Endothelial cell of umbilical vein (primary cell): ENCODE data around the gene EFHC1.

Source experiments
- CTCF ChIP-seq, 2 donors: IDR thresholded peaks; 1 replicate in 1 of 2; 2 replicates in 1 of 2; pipeline ENCODE4 v1.5.1; 2011; ENCODE audit warnings: low read length in 2 of 2, mild to moderate bottlenecking in 2 of 2, moderate library complexity in 2 of 2, control low read depth in 1 of 2, inconsistent platforms in 1 of 2, low read depth in 1 of 2; ENCODE audit not compliant: insufficient read depth in 1 of 2; ENCODE audit errors: extremely low read depth in 1 of 2
- EZH2 ChIP-seq: IDR thresholded peaks from 2 replicates; pipeline ENCODE4 v1.6.1; 2012; ENCODE audit warnings: borderline replicate concordance, low read depth, mild to moderate bottlenecking, moderate library complexity, low read length, inconsistent platforms; ENCODE audit not compliant: severe bottlenecking
- FOS ChIP-seq: IDR thresholded peaks from 2 replicates; pipeline ENCODE4 v1.6.1; 2011; ENCODE audit warnings: mild to moderate bottlenecking, low read length, moderate library complexity, borderline replicate concordance; ENCODE audit not compliant: insufficient read depth
- GATA2 ChIP-seq: IDR thresholded peaks from 2 replicates; pipeline ENCODE4 v1.7.0; 2011; ENCODE audit warnings: low read depth, mild to moderate bottlenecking, moderate library complexity, mixed read lengths, low read length; ENCODE audit not compliant: insufficient read length, insufficient read depth
- MAX ChIP-seq: IDR thresholded peaks from 2 replicates; pipeline ENCODE4 v1.6.1; 2011; ENCODE audit not compliant: insufficient read depth, insufficient read length
- MYC ChIP-seq: IDR thresholded peaks from one replicate; pipeline ENCODE4 v1.6.1; 2011; ENCODE audit warnings: mild to moderate bottlenecking, low read depth, low read length
- POLR2A ChIP-seq: IDR thresholded peaks from 2 replicates; pipeline ENCODE4 v1.6.1; 2012; ENCODE audit warnings: low read depth, mild to moderate bottlenecking, control low read depth, low read length
- POLR2AphosphoS5 ChIP-seq: IDR thresholded peaks from 2 replicates; pipeline ENCODE4 v1.6.1; 2012; ENCODE audit warnings: low read depth, mild to moderate bottlenecking, control low read depth, low read length, moderate library complexity; ENCODE audit not compliant: insufficient read depth

- no peak for TF ChIP-seq POLR2AphosphoS5
- TF ChIP-seq CTCF (IDR thresholded peaks at IDR 0.05; ENCODE audit: extremely low read depth in 1 of 2, insufficient read depth in 1 of 2, low read depth in 1 of 2, low read length in 2 of 2) = no peak
- no peak for TF ChIP-seq POLR2A
- no peak for TF ChIP-seq EZH2
- TF ChIP-seq GATA2 = no peak
- no peak for TF ChIP-seq MAX
- no peak for TF ChIP-seq MYC
- TF ChIP-seq FOS = no peak
Observed at GRCh38 chr6:52422156-52422555, 2.0 kb downstream of the EFHC1 start.
